Tibial nerve (tissue), 4 donors: ENCODE results near the gene KLF13. TPM values are rescaled to one million over a fixed set of nuclear protein-coding genes. Genes with fewer than 3 reads are reported as not detected.

Source experiments
- DNase-seq, 2 donors: peaks; one replicate each; pipeline ENCODE4 v3.0.0-alpha.2; 2019; ENCODE audit warnings: low spot score in 2 of 2
- H3K27ac ChIP-seq, 4 donors: fragments of 200-600 bp; sonication (generic) in 3 of 4; one replicate each; pipeline ENCODE4 v1.5.1; 2017 to 2019; ENCODE audit warnings: mild to moderate bottlenecking in 1 of 4
- H3K27me3 ChIP-seq, 2 donors: fragments of 200-600 bp; sonication (generic) in 1 of 2; one replicate each; pipeline versions ENCODE4 v1.5.1 to v1.6.0; 2017 to 2019
- H3K36me3 ChIP-seq, 3 donors: fragments of 200-600 bp; sonication (generic); one replicate each; pipeline ENCODE4 v1.5.1; 2018 to 2019
- H3K4me1 ChIP-seq, 4 donors: fragments of 200-600 bp; sonication (generic) in 3 of 4; one replicate each; pipeline ENCODE4 v1.5.1; 2017 to 2019
- H3K4me3 ChIP-seq, 4 donors: fragments of 200-600 bp; sonication (generic) in 3 of 4; one replicate each; pipeline ENCODE4 v1.5.1; 2017 to 2019; ENCODE audit warnings: mild to moderate bottlenecking in 1 of 4, moderate library complexity in 1 of 4
- H3K9me3 ChIP-seq, 4 donors: fragments of 200-600 bp; sonication (generic) in 3 of 4; one replicate each; pipeline ENCODE4 v1.5.1; 2017 to 2019
- CTCF ChIP-seq, 5 experiments: fragments of 200-600 bp in 3 of 5; fragments of 450-650 bp in 2 of 5; sonication (generic) in 3 of 5; IDR thresholded peaks; one replicate each; pipeline ENCODE4 v1.5.1; 2016 to 2019; ENCODE audit warnings: antibody characterized with exemption in 5 of 5, mild to moderate bottlenecking in 3 of 5, moderate library complexity in 2 of 5
- EP300 ChIP-seq, 2 donors: sonication (generic); formaldehyde crosslinking; IDR thresholded peaks; one replicate each; pipeline ENCODE4 v1.6.1; 2017; ENCODE audit warnings: antibody characterized with exemption in 2 of 2, mild to moderate bottlenecking in 1 of 2
- POLR2A ChIP-seq, 2 donors: fragments of 450-650 bp; IDR thresholded peaks; one replicate each; pipeline ENCODE4 v1.6.1; 2017; ENCODE audit warnings: antibody characterized with exemption in 2 of 2, mild to moderate bottlenecking in 2 of 2, moderate library complexity in 2 of 2
- WGBS, 2 donors: methylation state at CpG; one replicate each; pipeline ENCODE4 v1.1.5; 2018; 5-methylcytosine and 5-hydroxymethylcytosine counted together
- total RNA-seq, 4 donors: library from RNA; depleted of rRNA; stranded (reverse); fragments of >200 nt; gene quantifications; one replicate each; pipeline ENCODE4 v1.1.0, GENCODE V29; 2016

KLF13 gene
- total RNA-seq, 4 donors from 2014 or later = 61.2 to 77.9 (median 75.1) TPM

DNA sequence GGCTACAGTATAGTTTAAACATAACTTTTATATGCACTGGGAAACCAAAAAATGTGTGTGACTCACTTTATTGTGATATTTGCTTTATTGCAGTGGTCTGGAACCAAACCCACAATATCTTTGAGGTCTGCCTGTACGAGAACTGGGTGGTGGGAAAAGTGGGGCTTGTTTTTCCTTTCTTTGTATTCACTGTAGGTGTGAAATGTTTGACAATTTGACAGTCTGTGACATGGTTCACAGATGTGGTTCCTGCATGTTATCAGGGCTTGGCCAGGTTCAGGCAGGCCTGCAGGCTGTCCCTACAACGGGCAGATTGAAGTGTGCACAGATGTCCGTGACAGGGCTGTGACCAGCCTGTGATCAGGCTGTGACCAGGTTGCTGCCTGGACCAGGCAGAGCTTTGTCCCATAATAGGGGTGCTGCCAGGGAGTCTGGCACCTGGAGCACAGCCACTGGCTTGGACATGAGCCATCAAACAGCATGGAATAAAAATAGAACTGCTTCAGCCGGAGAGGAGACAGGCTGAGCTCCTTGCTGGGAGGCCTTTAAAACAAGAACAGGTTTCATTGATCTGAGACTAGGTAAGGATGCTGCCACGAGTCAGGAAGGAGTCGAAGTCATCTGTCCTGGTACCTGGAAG, 61.0 kb downstream of the KLF13 start:
- Histone ChIP-seq H3K4me1 (peaks cover 0 to 16% (median 1%) of the 10 kb centered on the region in 4 donors), H3K27me3 (no peaks in the 10 kb centered on the region), H3K27ac (peak overlapping the region in 2 of 4 donors; percentile 2 to 36), H3K4me3 (no peak overlapping the region), H3K9me3 (peaks cover 0 to 14% (median 2%) of the 10 kb centered on the region in 4 donors), H3K36me3 (peaks cover 0 to 21% (median 0%) of the 10 kb centered on the region in 3 donors)
- WGBS, 2 donors = 45 to 69% methylated on average over 6 of the region's 6 CpGs
- no peak for DNase-seq
- no peak for TF ChIP-seq POLR2A (IDR thresholded peaks at IDR 0.05)
- TF ChIP-seq CTCF (IDR thresholded peaks at IDR 0.05) = no peak
- TF ChIP-seq EP300 (IDR thresholded peaks at IDR 0.05) = no peak

GRCh38 chr15:31389576-31389975, 62.9 kb downstream of the KLF13 start:
- 95 to 100% methylated on average over 4 of the region's 4 CpGs for whole genome bisulfite sequencing, 2 donors

DNA sequence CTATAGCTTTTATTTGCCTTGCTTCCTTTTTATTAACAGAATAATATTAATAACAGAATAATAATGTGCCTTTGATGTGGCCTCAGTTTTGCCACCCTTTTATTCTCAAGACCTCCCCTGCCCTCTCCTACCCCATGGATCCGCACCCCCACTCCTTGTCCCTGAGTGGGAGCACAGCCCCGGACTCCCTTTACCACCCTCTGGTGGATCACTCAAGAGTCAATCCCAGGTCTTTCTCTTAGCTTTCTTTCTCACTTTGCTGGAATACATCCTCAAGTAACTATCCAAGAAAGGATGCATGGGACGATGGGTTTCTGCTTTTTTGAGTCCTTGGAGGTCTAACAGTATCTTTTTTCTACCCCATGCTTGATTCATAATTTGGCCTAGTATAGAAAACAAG, 63.4 kb downstream of the KLF13 start:
- H3K27me3 ChIP-seq = no peaks in the 10 kb centered on the region
- peaks cover 0 to 14% (median 2%) of the 10 kb centered on the region in 4 donors for H3K9me3 ChIP-seq
- 96 to 98% methylated on average over 3 of the region's 3 CpGs for WGBS, 2 donors
- H3K4me3 ChIP-seq = no peak overlapping the region
- TF ChIP-seq CTCF (IDR thresholded peaks at IDR 0.05) (no peak), POLR2A (IDR thresholded peaks at IDR 0.05) (no peak), EP300 (IDR thresholded peaks at IDR 0.05) (no peak)
- peaks cover 0 to 23% (median 8%) of the 10 kb centered on the region in 4 donors for H3K4me1 ChIP-seq
- peak in 1 of 2 donors; percentile 3 for DNase-seq
- H3K36me3 ChIP-seq = peaks cover 0 to 1% (median 0%) of the 10 kb centered on the region in 3 donors
- H3K27ac ChIP-seq = no peak overlapping the region

More at GRCh38 chr15:31389576-31389975, 62.9 kb downstream of the KLF13 start:
- Histone ChIP-seq H3K27me3 (no peaks in the 10 kb centered on the region), H3K36me3 (peaks cover 0 to 6% (median 0%) of the 10 kb centered on the region in 3 donors), H3K4me1 (peaks cover 0 to 23% (median 8%) of the 10 kb centered on the region in 4 donors), H3K9me3 (peaks cover 0 to 14% (median 2%) of the 10 kb centered on the region in 4 donors), H3K4me3 (no peak overlapping the region), H3K27ac (no peak overlapping the region)
- no peak for TF ChIP-seq POLR2A (IDR thresholded peaks at IDR 0.05)
- no peak for TF ChIP-seq EP300 (IDR thresholded peaks at IDR 0.05)
- TF ChIP-seq CTCF (IDR thresholded peaks at IDR 0.05) = no peak
- DNase-seq = peak in 1 of 2 donors; percentile 2

DNA sequence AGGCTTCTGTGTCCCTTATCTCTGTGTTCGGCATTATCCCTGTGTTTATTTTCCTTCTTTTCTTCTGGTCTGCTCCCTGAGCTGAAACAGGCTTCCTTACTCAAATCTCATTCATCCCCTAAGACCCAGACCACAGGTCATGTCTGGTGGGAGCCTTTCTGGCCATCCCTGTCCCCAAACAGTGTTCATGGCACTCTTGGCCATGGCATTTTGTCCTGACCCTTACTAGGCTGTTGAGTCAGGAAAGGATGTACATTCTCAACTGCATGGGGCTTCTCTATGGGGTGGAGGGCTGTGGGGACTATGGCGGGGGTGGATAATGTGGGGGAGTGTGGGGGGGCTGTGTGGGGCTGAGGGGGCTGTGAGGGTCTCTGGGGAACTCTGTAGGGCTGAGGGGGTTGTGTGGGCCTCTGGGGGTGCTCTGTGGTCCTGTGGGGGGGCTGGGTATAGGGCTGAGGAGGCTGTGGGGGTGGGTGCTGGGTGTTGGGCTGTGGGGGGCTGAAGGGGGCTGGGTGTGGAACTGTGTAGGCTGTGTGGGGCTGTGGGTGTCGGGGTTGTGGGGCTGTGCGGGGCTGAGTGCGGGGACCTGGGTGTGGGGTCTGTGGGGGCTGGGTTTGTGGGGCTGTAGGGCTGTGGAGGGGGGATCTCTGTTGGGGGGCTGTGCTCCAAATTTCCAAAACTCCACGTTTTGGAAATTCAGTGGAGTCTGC, 64.3 kb downstream of the KLF13 start:
- WGBS, 2 donors = 63 to 66% methylated on average over 4 to 6 of the region's 6 CpGs
- peak in 1 of 2 donors; percentile 4 for DNase-seq
- Histone ChIP-seq H3K36me3 (no peaks in the 10 kb centered on the region), H3K9me3 (peaks cover 0 to 14% (median 2%) of the 10 kb centered on the region in 4 donors), H3K27ac (peak overlapping the region; percentile 86 to 99 (median 90)), H3K27me3 (no peaks in the 10 kb centered on the region), H3K4me3 (peak overlapping the region in 3 of 4 donors; percentile 51 to 86 (median 65)), H3K4me1 (peaks cover 0 to 26% (median 8%) of the 10 kb centered on the region in 4 donors)
- no peak for TF ChIP-seq POLR2A (IDR thresholded peaks at IDR 0.05)
- no peak for TF ChIP-seq CTCF (IDR thresholded peaks at IDR 0.05)
- no peak for TF ChIP-seq EP300 (IDR thresholded peaks at IDR 0.05)
